Measurements from ENCODE around the gene GSG1L2. TPM values are rescaled to one million over a fixed set of nuclear protein-coding genes. Genes with fewer than 3 reads are reported as not detected.

GSG1L2 gene
- total and polyA plus RNA-seq, 4 experiments from 2014 or later = not detected

GRCh38 chr17:9854255-9854654, 32.4 kb upstream of the GSG1L2 start:
- Histone ChIP-seq H3K4me1 (ENCODE audit: insufficient read depth, low read length) (no peaks in the 10 kb centered on the region), H3K4me3 (ENCODE audit: low read length in 2 of 2) (no peak overlapping the region), H3K27ac (ENCODE audit: low read depth, low read length) (no peak overlapping the region), H3K9me3 (ENCODE audit: control insufficient read depth in 1 of 2, low read length in 2 of 2) (no peaks in the 10 kb centered on the region), H3K36me3 (ENCODE audit: insufficient read depth, low read length) (no peaks in the 10 kb centered on the region), H3K27me3 (ENCODE audit: insufficient read depth, low read length) (no peaks in the 10 kb centered on the region)
- Mint-ChIP-seq H3K27me3 (peaks cover 3 to 12% of the 10 kb centered on the region in 2 donors), H3K9me3 (peaks cover 0 to 18% (median 4%) of the 10 kb centered on the region in 8 donors), H3K4me3 (no peak overlapping the region), H3K4me1 (no peaks in the 10 kb centered on the region), H3K36me3 (no peaks in the 10 kb centered on the region), H3K27ac (no peak overlapping the region)
- CTCF ChIA-PET (ENCODE audit: partially characterized antibody) = no interaction called here
- POLR2A ChIA-PET (ENCODE audit: partially characterized antibody) = no interaction called here
- DNase-seq = no peak
- intact Hi-C loops (cut with micrococcal nuclease) = no loop called here

DNA sequence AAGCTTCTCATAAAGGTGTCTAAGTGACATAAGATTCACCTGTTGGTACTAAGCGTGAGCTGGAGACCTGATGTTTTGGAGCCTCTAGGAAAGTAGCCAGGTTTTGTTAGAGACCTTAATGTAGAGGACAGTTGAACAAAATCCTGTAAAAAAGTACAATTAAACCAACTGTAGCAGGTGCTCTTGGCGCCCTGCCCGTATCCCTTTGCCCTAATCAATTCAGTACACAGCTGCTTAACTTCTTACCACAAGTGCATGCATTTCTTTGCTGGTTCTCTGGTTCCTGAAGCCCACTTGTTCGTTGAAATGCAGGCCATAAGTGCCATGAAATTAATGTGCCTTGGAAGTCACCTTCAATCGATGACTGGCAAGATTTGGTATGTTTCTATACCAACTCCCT, 28.3 kb upstream of the GSG1L2 start:
- H3K27me3 Mint-ChIP-seq = peaks cover 0 to 9% of the 10 kb centered on the region in 2 donors
- Histone ChIP-seq H3K4me1 (ENCODE audit: insufficient read depth, low read length) (no peaks in the 10 kb centered on the region), H3K27ac (ENCODE audit: low read depth, low read length) (no peak overlapping the region), H3K36me3 (ENCODE audit: insufficient read depth, low read length) (no peaks in the 10 kb centered on the region), H3K9me3 (ENCODE audit: control insufficient read depth in 1 of 2, low read length in 2 of 2) (no peaks in the 10 kb centered on the region), H3K27me3 (ENCODE audit: insufficient read depth, low read length) (no peaks in the 10 kb centered on the region), H3K4me3 (ENCODE audit: low read length in 2 of 2) (no peak overlapping the region)
- peaks cover 0 to 4% (median under 1%) of the 10 kb centered on the region in 8 donors for H3K9me3 Mint-ChIP-seq
- H3K4me1 Mint-ChIP-seq = no peaks in the 10 kb centered on the region
- H3K4me3 Mint-ChIP-seq = no peak overlapping the region
- H3K36me3 Mint-ChIP-seq = no peaks in the 10 kb centered on the region
- H3K27ac Mint-ChIP-seq = no peak overlapping the region
- ChIA-PET POLR2A (ENCODE audit: partially characterized antibody) (no interaction called here), CTCF (ENCODE audit: partially characterized antibody) (no interaction called here)
- intact Hi-C loops (cut with micrococcal nuclease) = no loop called here
- no peak for DNase-seq

- Histone ChIP-seq H3K9me3 (ENCODE audit: control insufficient read depth in 1 of 2, low read length in 2 of 2) (no peaks in the 10 kb centered on the region), H3K27ac (ENCODE audit: low read depth, low read length) (no peak overlapping the region), H3K36me3 (ENCODE audit: insufficient read depth, low read length) (no peaks in the 10 kb centered on the region), H3K4me1 (ENCODE audit: insufficient read depth, low read length) (no peaks in the 10 kb centered on the region), H3K27me3 (ENCODE audit: insufficient read depth, low read length) (no peaks in the 10 kb centered on the region), H3K4me3 (ENCODE audit: low read length in 2 of 2) (no peak overlapping the region)
- H3K4me1 Mint-ChIP-seq = no peaks in the 10 kb centered on the region
- H3K36me3 Mint-ChIP-seq = no peaks in the 10 kb centered on the region
- peaks cover 1 to 9% of the 10 kb centered on the region in 2 donors for H3K27me3 Mint-ChIP-seq
- ChIA-PET CTCF (ENCODE audit: partially characterized antibody) (no interaction called here), POLR2A (ENCODE audit: partially characterized antibody) (no interaction called here)
- no peaks in the 10 kb centered on the region for H3K9me3 Mint-ChIP-seq
- intact Hi-C loops (cut with micrococcal nuclease) = no loop called here
- no peak overlapping the region for H3K27ac Mint-ChIP-seq
- no peak for DNase-seq
- H3K4me3 Mint-ChIP-seq = no peak overlapping the region
These were observed 23.4 kb upstream of the GSG1L2 start for GRCh38 chr17:9845306-9845705.

- CTCF ChIA-PET (ENCODE audit: partially characterized antibody) = no interaction called here
- Histone ChIP-seq H3K4me3 (ENCODE audit: low read length in 2 of 2) (no peak overlapping the region), H3K27ac (ENCODE audit: low read depth, low read length) (no peak overlapping the region), H3K4me1 (ENCODE audit: insufficient read depth, low read length) (no peaks in the 10 kb centered on the region), H3K9me3 (ENCODE audit: control insufficient read depth in 1 of 2, low read length in 2 of 2) (no peaks in the 10 kb centered on the region), H3K27me3 (ENCODE audit: insufficient read depth, low read length) (no peaks in the 10 kb centered on the region), H3K36me3 (ENCODE audit: insufficient read depth, low read length) (no peaks in the 10 kb centered on the region)
- intact Hi-C loops (cut with micrococcal nuclease) = no loop called here
- POLR2A ChIA-PET (ENCODE audit: partially characterized antibody) = no interaction called here
- DNase-seq = no peak
- H3K4me1 Mint-ChIP-seq = no peaks in the 10 kb centered on the region
- H3K9me3 Mint-ChIP-seq = peaks cover 0 to 2% (median 0%) of the 10 kb centered on the region in 8 donors
- H3K27me3 Mint-ChIP-seq = peaks cover 7 to 11% of the 10 kb centered on the region in 2 donors
- no peak overlapping the region for H3K27ac Mint-ChIP-seq
- H3K36me3 Mint-ChIP-seq = no peaks in the 10 kb centered on the region
- H3K4me3 Mint-ChIP-seq = no peak overlapping the region
These were observed 22.3 kb upstream of the GSG1L2 start for GRCh38 chr17:9844153-9844552.

DNA sequence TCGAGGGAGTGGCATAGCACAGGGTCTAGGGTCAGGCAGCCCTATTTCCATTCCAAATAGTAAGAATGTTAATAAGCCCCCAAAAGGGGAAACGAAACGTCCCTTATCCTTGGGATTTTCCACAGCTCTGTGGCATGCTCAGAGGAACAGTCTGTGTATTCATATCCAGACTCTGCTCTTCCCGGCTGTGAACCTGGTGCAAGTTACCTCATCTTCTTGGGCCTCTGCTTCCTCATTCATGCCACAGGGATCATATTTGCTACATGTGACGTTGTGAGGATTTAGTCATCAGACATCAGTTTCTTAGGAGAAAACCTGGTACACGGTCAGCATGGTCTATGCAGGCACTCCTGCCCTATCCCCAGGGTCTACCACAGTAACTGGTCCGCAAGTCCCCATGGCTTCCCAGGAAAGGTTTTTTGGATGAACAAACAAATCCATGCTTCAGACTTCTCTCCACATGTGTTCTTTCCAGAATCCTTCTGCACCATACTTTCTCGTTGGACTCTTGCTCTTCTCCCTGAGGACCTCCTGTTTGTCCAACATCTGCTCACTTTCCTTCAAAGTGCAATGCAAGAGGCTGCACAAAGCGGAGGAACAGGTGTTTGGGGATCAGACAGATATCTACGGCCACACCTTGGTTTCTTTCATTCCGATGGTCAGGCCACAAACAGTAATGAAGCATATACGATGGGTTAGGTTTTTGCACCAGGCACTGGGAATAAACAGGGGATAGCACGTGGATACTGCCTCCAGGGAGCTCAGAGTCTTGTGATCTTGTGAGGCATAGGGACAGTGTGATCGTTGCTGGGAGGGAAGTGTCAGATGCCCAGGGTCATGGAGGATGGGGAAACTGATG, 21.5 kb upstream of the GSG1L2 start:
- CTCF ChIA-PET (ENCODE audit: partially characterized antibody) = no interaction called here
- no peaks in the 10 kb centered on the region for H3K4me1 ChIP-seq (ENCODE audit: insufficient read depth, low read length)
- peaks cover 0 to 2% (median 0%) of the 10 kb centered on the region in 8 donors for H3K9me3 Mint-ChIP-seq
- POLR2A ChIA-PET (ENCODE audit: partially characterized antibody) = no interaction called here
- no peaks in the 10 kb centered on the region for H3K4me1 Mint-ChIP-seq
- H3K4me3 Mint-ChIP-seq = no peak overlapping the region
- H3K27me3 ChIP-seq (ENCODE audit: insufficient read depth, low read length) = no peaks in the 10 kb centered on the region
- H3K36me3 ChIP-seq (ENCODE audit: insufficient read depth, low read length) = no peaks in the 10 kb centered on the region
- H3K27ac Mint-ChIP-seq = no peak overlapping the region
- no peaks in the 10 kb centered on the region for H3K9me3 ChIP-seq (ENCODE audit: control insufficient read depth in 1 of 2, low read length in 2 of 2)
- no peak overlapping the region for H3K4me3 ChIP-seq (ENCODE audit: low read length in 2 of 2)
- H3K36me3 Mint-ChIP-seq = no peaks in the 10 kb centered on the region
- intact Hi-C loops (cut with micrococcal nuclease) = no loop called here
- H3K27me3 Mint-ChIP-seq = peaks cover 9 to 10% of the 10 kb centered on the region in 2 donors
- no peak for DNase-seq
- no peak overlapping the region for H3K27ac ChIP-seq (ENCODE audit: low read depth, low read length)

DNA sequence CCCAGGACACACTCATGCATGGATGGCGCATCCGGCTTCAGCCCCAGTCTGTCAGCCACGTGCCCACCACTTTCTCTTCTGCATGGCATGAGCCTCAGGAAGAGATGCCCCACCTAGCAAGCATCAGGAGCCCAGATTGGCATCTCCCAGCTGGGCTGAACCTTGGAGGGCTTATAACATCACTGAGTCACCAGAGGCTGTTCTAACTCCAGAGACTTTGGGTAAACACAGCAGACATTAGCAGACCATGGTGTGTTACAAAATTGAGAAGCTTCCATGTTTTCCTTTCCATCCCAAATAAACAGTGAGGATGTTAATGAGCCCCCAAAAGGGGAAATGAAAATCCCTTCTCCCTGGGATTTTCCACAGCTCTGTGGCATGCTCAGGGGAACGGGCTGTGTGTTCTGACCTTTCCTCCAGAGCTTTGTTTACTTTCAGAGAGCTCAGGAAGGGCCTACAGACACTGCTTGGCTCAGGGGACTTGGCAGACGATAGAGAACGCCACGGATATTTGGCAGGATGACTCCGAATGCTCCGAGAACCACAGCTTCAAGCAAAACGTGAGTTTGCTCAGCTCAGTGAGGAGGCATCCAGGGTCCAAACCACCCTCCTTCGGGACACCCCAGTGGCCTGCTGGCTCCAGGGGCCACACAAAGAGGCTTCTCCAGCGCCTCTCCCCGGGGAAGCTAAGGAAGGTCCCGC, 20.3 kb upstream of the GSG1L2 start:
- Histone ChIP-seq H3K27ac (ENCODE audit: low read depth, low read length) (no peak overlapping the region), H3K27me3 (ENCODE audit: insufficient read depth, low read length) (no peaks in the 10 kb centered on the region), H3K36me3 (ENCODE audit: insufficient read depth, low read length) (no peaks in the 10 kb centered on the region), H3K4me3 (ENCODE audit: low read length in 2 of 2) (no peak overlapping the region), H3K4me1 (ENCODE audit: insufficient read depth, low read length) (no peaks in the 10 kb centered on the region), H3K9me3 (ENCODE audit: control insufficient read depth in 1 of 2, low read length in 2 of 2) (no peaks in the 10 kb centered on the region)
- ChIA-PET POLR2A (ENCODE audit: partially characterized antibody) (no interaction called here), CTCF (ENCODE audit: partially characterized antibody) (no interaction called here)
- Mint-ChIP-seq H3K27me3 (peaks cover 9 to 10% of the 10 kb centered on the region in 2 donors), H3K9me3 (peaks cover 0 to 2% (median 0%) of the 10 kb centered on the region in 8 donors), H3K4me1 (no peaks in the 10 kb centered on the region), H3K4me3 (no peak overlapping the region), H3K27ac (no peak overlapping the region), H3K36me3 (no peaks in the 10 kb centered on the region)
- no peak for DNase-seq
- intact Hi-C loops (cut with micrococcal nuclease) = no loop called here

DNA sequence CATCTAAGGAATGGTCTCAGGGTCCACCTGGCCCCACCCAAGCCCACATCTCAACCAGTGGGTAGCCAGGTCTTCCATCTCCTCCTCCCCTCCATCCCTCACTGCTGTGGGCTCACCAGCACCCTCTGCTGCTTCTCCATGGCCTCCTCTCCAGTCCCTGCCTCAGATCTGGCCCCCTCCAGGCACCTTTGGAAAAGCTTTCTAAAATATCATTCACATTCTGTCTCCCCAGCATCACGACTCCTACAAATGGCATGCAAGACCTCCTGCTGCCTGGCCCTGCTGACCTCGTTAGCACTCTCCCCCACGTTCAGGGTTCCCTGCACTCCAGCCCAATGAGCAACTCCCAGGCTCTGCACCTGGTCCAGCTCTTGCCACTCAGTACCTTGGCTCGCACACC, 17.6 kb upstream of the GSG1L2 start:
- Mint-ChIP-seq H3K36me3 (no peaks in the 10 kb centered on the region), H3K4me3 (no peak overlapping the region)
- no peak for DNase-seq

More for the DNA sequence above, 17.6 kb upstream of the GSG1L2 start:
- CTCF ChIA-PET (ENCODE audit: partially characterized antibody) = no interaction called here
- H3K27me3 ChIP-seq (ENCODE audit: insufficient read depth, low read length) = no peaks in the 10 kb centered on the region
- POLR2A ChIA-PET (ENCODE audit: partially characterized antibody) = no interaction called here
- no peaks in the 10 kb centered on the region for H3K4me1 ChIP-seq (ENCODE audit: insufficient read depth, low read length)
- no peaks in the 10 kb centered on the region for H3K36me3 ChIP-seq (ENCODE audit: insufficient read depth, low read length)
- no peak overlapping the region for H3K4me3 ChIP-seq (ENCODE audit: low read length in 2 of 2)
- H3K27ac ChIP-seq (ENCODE audit: low read depth, low read length) = no peak overlapping the region
- peaks cover 9 to 13% of the 10 kb centered on the region in 2 donors for H3K27me3 Mint-ChIP-seq
- H3K9me3 Mint-ChIP-seq = peaks cover 0 to 2% (median 0%) of the 10 kb centered on the region in 8 donors
- H3K4me1 Mint-ChIP-seq = no peaks in the 10 kb centered on the region
- no peak overlapping the region for H3K27ac Mint-ChIP-seq
- no peaks in the 10 kb centered on the region for H3K9me3 ChIP-seq (ENCODE audit: control insufficient read depth in 1 of 2, low read length in 2 of 2)
- intact Hi-C loops (cut with micrococcal nuclease) = no loop called here
